NT2/D1 (cell line): Measurements from ENCODE around the gene CDC42EP3.

Source experiments
- SUZ12 ChIP-seq: IDR thresholded peaks from 2 replicates; pipeline ENCODE4 v1.6.1; 2011; ENCODE audit not compliant: insufficient read length, insufficient read depth; ENCODE audit errors: extremely low read depth
- YY1 ChIP-seq: IDR thresholded peaks from 2 replicates; pipeline ENCODE4 v1.6.1; 2011; ENCODE audit not compliant: insufficient read length, insufficient read depth
- ZNF274 ChIP-seq: IDR thresholded peaks from 2 replicates; pipeline ENCODE4 v1.6.1; 2011; ENCODE audit warnings: mild to moderate bottlenecking, low read depth, low read length

DNA sequence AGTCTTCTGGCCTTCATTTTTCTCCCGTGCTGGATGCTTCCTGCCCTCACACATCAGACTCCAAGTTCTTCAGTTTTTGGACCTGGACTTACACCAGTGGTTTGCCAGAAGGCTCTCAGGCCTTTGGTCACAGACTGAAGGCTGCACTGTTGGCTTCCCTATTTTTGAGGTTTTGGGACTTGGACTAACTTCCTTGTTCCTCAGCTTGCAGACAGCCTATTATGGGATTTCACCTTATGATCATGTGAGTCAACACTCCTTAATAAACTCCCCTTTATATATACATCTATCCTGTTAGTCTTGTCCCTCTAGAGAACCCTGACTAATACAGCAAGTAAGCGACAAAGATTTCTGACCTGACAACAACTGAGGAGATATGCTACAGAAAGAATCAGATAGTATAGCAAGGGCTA lies 7.2 kb downstream of the CDC42EP3 start:
- TF ChIP-seq ZNF274 (no peak), YY1 (no peak), SUZ12 (no peak)
